Stimulated activated CD4-positive, alpha-beta T cell treated with anti-CD3 and anti-CD28 coated beads, Interleukin-1b, Interleukin-23, amount 100 ng/mL, for 1 hour (primary cell): Measurements from ENCODE around the gene UBA3.
A peak's percentile ranks its signal among the peaks of the same experiment; 100 is the strongest.

ENCODE experiments used
- DNase-seq, 2 donors: peaks; one replicate each; pipeline ENCODE4 v3.0.0-alpha.2; 2020; ENCODE audit warnings: low read depth in 2 of 2

Gene UBA3

DNA sequence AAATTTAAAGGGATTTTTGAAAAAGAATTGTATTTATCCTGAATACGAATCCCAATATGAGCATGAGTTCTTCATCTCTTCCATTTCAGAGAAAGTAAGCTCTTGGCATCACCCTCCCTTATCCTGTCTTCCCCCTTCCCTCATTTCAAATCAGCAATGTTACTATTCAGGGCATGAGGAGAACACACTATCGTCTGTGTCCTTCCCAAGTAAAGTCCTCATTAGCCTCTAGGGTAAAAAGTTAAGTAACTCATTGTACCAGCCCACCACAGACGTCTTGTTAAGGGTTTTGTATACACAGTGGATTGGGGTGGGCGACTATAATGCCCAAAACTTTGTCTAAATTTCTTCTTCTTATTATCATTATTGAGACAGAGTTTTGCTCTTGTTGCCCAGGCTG lies 19.4 kb upstream of the UBA3 start:
- no peak for DNase-seq

DNA sequence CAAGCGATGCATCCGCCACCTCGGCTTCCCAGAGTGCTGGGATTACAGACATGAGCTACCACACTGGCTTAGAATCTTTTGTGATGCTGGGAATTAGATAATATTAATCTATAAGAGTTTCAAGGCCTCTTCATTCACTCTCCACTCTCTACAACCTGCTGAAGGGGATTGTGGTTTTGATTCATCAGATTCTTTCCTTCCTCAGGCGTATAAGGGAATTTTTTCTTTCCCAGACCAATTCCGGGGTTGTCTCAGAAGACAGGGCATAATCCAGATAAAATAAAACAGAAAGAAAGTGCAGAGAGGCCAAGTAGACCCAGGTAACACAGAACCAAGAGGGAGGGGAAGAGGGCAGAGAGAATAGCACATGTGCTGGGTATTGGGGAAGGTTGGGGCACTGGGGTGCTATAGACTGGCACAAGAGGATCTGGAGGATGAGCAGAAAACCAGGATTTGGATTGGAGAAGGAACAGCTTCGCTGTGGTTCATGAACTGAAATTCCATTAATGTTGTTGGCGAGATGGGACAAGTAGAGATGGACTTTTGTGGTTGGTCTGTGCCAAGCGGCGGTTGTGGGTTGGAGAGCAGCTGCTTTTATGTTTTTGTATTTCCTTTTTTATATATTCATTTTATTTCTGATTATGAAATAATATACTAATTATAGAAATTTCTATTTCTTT lies 17.4 kb upstream of the UBA3 start:
- DNase-seq, result no peak

DNA sequence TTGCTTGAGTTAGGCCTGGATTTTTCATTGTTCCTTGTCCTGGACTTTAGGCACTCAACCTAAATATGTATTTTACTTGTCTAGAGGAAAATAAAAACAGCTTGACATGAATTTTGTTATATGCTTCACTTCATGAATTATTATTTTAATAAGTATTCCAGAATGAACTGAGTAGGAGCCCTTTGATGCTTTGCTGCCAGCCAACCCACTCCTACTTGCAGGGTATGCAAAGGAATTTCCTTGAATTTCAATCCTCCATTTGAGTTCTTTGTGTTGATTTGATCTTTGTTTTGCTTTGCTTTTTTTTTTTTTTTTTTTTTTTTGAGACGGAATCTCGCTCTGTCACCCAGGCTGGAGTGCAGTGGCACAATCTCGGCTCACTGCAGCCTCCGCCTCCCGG lies 16.1 kb upstream of the UBA3 start:
- no peak for DNase-seq

DNA sequence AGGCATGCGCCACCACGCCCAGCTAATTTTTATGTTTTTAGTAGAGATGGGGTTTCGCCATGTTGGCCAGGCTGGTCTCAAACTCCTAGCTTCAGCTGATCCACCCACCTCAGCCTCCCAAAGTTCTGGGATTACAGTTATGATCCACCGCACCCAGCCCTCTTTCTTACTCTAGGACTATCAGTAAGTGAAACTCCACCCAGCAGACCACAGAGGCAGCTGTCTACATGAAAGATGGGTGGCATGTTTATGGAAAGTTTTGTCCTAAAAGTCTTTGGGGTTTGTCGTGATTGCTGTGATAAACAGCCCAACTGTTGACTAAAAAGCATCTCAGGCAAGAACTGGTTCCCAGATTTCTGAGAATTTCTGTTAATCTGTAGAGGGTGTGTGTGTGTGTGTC lies 15.5 kb upstream of the UBA3 start:
- no peak for DNase-seq

DNA sequence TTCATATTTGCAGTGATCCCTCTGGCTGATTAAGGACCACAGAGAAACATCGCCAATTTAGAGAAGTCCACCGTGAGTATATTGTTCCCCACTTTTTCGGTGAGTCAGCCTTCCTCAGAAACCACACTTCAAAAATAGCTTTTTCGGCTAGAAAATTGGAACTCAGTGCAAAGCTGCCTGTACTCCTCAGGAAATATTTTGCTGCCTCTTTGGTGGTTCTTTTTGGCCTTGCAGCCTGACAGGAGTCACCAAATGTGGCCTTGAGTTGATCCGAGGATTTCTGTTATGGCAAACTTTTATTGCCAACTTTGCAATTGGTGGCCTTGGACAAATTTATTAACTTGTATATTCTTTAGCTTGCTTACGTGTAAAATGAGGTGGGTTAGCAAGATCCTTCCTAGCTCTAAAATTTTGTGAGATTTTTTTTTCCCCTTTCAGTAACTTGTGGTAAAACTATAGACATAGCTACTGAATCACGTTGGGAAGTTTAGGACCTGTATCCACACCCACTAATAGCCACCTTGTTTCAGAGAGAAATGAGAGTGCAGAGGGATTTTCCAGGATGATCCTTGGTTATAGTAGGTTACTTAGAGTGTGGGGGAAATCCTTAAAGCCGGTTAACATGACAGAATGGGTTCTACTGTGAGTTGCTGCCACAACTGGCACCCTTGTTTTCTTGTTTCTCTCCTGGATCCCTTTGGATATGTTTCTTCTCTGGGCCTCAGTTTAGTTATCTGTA lies 14.5 kb upstream of the UBA3 start:
- no peak for DNase-seq

DNA sequence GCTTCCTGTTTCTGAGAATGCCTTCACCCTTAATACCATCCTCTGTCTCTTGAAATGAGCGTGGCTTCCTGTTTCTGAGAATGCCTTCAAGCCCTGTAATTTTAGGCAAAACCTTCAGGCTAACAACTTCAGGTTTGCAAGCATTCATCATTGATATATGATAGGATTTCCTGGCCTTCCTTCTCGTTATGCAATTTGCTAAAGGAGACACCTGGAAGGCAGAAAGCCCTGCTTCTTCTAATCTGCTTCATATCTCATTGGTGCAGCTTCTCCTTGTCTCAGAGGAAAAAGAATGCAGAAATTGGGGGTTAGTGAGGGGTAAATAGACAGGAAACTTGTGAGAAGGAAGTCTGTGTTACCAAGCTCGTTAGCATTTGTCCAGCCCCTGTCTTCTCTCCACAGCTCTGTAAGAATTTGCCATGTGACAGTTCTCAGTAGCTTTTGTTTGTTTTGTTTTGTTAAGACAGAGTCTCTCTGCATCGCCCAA lies 11.9 kb upstream of the UBA3 start:
- DNase-seq, result no peak

DNA sequence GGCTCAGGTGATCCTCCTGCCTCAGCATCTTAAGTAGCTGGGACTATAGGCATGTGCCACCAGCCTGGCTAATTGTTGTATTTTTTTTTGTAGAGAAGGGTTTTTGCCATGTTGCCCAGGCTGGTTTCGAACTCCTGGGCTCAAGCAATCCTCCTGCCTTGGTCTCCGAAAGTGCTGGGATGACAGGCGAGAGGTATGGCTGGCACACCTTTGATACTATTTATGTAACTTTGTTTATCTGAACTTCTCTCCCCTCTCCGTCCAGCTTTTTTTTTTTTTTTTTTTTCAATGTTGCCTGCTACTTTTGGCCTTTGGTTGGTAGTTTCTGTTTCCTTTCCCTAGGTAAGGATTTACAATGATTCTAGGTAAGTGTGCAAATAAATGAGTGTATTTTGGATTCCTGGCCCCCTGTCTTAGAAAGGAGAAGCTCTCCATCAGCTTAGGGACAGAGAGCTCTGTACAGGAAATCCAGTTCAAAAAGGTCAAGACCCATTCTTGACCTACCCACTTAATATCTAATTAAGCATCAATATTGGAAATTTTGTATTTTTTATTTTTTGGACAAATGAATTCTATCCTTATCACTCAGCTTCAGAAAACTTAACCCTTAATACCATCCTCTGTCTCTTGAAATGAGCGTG lies 11.3 kb upstream of the UBA3 start:
- DNase-seq, result no peak

DNA sequence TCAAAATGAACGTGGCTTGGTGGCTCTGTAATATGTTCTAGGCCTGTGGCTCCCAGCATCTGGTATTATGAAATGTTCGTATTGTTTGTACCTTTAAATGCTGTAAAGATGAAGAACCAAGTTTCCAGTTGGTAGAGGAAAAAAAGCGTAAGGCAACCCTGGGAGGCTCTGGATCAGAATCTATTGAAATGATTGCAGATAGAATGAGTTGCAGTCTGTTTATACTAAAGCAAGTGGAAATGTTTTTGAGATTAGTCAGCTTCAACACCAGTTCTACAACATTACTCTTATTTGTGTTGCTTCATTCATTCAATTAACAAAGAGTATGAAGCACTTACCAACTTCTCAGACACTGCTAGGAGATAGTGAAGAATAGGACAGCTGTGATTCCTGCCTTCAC lies 9.9 kb upstream of the UBA3 start:
- no peak for DNase-seq

DNA sequence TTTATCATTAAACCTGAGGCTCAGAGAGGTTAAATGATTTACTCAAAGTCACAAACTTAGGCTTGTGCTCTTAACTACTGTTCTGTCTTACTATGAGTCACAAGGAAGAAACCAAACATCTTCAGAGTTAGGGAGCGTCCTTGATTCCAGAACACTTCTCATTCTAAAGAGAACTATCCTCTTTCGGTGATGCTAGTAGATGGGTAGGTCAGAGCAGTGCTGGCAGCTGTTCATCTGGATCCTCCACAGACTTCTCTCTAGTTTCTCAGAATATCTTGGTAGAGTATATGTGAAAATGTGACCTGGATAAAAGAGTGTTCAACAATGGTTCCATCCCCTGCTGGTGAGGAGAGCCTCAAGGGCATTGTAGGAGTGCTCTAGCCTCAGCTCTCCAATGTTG lies 7.9 kb upstream of the UBA3 start:
- no peak for DNase-seq

DNA sequence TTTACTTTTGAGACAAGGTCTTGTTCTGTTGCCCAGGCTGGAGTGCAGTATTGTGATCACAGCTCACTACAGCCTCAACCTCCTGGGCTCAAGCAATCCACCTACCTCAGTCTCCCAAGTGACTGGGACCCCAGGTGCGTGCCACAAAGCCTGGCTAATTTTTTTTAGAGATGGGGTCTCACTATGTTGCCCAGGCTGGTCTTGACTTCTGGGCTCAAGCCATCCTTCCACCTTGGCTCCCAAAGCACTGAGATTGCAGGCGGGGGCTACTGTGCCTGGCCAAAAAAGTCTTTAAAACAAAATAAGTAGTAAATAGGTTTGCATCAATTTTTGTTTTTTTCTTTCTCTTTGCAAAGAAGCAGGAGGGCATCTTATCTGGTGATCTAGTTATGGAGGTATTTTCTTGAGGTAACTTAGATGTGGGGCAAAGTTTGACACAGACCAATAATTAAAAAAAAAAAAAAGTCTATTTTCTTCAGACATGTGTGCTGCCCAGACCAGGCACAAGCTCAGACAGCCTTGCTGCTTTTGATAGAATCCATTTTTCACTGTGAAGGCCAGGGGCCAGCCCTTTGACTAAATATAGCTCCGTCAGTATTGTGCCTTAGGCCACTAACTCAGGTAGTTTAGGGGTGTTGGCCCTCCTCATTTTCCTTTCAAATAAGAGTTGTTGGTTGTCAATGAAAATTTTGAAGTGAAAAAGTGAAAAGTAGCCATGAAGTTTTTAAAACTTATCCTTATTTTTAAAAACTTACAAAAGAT lies 7.0 kb upstream of the UBA3 start:
- DNase-seq, result no peak

DNA sequence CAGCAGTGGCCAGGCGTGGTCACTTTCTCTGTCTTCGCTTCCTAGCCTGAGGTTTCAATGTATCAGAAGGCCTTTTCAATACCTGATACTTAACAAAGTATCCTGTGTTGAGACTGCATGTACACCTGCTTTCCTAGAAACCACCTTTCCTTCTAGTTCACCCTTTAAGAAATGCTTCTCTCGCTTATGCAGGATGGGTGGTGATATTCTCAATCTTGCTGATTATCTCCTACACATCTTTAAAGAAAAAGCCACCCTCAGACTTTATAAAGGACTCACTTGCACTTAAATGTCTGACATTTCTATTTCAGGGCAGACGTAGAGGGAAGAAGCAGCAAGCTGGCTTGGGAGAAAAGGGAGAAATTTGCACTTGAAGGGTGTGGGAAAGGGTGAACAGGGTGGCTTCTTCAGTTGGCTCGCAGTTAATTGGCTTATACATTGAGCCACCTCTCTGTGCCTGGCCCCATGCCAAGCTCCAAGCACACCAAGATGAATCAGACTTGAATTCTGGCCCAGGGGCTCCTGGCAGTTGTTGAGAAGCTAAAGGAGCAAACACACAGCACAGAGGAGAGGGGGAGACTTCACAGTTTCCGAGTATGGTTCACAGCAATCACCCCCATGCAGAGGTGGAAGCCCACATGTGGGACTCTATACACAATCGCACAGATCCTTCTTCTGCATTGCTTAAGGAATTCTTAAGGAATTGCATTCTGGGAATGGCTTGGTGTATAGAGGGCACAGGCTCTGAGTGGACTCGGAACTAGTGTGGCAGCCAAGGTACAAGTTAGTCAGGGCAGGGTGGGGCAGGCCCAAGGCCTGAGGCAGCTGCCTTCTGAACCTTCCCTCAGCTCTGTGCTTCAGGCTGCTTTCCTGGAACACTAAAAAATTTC lies 5.9 kb upstream of the UBA3 start:
- DNase-seq, result peak; percentile 38 to 54

DNA sequence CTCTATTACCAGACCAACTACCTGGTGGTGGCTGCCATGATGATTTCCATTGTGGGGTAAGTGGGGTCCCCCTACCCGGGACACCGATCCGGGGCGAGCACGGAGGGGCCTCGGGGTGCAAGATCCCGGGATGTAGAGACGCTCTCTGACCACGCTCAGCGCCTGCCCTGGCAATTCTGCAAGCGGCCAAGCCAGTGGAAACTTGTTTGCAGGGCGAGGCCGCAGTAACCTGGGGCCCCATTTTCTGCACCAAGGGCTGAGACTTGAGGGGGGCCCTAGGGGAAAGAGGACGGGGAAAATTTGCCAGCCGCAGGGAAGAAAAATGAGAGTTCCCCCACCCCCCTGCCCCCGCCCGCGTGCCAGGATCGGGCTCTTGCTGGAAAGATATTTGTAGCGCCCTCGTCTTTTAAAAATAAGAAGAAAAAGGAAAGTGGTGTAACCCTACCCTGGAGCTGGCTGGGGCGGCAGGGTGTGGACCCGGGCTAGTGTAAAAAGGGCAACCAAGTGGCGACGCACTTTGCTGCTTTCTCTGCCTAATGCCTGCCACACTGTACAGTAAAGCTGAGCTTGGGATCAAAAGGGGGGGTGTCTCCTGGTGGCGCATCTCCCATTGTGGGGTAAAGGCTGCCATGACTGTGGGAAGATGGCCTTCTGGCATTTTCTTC lies 5.1 kb upstream of the UBA3 start:
- no peak for DNase-seq

DNA sequence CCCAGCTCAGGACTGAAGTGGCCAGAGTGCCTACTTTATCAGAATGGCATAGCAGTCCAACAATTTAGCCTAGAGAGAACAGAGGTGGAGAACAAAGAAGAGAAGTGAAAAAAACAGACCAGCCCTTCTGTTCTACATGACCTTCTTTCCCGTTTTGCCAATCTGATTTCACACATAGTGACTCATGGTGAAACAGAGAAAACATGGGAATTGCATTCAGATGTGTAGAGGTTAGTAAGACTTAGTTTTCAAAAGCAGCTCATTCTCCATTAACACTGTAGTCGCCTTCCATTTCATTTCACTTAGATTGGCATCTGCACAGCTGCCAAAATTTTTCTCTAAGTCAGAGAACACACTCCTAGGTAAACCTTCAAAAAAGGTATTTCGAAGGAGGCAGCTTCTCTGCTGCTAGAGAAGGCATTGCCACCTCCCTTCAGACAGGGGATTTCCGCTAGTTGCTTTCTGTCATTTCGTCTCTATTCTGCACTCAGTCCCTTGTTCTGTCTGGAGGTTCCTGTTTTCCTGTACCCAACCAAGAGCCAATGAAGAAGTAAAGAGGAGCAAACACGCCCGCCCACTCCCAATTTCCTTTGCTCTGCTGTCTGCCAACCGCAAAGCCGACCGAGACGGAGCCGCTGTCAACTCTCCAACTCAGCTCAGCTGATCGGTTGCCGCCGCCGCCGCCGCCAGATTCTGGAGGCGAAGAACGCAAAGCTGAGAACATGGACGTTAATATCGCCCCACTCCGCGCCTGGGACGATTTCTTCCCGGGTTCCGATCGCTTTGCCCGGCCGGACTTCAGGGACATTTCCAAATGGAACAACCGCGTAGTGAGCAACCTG lies 4.4 kb upstream of the UBA3 start, which contains the start of gene ARL6IP5:
ARL6IP5 (plus strand) TSS at position 612 of the 842 bp plus-strand sequence; CDS start at position 723, 111 bp downstream.
- DNase-seq, result peak; percentile 63 to 68

DNA sequence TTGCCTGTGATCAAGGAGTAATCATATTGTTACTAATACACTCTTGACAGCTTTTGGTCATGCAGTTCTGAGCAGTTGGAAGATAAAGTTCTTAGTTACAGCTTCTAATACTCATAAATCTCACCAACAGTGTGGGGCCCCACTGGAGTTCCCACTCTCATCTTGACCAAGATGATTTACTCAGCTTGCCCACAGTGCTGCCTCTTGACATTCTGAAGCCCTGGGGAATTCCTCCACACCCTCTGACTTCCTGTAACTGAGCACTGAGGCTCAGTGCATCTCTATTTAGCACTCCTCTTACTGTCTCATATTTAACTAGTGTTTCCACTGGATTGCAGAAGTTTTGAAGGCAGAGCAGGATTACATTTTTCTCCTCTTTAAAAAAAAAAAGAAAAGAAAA lies 2.6 kb upstream of the UBA3 start:
- DNase-seq, result peak in 1 of 2 donors; percentile 37

DNA sequence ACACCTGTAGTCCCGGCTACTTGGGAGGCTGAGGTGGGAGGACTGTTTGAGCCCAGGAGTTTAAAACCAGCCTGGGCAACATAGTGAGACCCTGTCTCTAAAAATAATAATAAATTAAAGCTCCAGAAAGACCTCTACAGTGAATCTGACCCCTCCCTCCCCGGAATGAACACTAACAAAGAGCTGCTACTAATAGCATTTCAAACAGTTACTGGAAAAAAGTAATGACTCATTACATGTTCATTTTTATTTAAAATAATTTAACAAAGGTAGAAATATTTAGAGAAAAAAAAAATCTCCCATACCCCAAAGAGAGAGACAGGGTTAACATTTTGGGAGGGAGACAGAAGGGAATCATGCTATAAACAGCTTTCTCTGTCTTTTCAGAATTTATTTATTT lies 2.2 kb upstream of the UBA3 start:
- no peak for DNase-seq

DNA sequence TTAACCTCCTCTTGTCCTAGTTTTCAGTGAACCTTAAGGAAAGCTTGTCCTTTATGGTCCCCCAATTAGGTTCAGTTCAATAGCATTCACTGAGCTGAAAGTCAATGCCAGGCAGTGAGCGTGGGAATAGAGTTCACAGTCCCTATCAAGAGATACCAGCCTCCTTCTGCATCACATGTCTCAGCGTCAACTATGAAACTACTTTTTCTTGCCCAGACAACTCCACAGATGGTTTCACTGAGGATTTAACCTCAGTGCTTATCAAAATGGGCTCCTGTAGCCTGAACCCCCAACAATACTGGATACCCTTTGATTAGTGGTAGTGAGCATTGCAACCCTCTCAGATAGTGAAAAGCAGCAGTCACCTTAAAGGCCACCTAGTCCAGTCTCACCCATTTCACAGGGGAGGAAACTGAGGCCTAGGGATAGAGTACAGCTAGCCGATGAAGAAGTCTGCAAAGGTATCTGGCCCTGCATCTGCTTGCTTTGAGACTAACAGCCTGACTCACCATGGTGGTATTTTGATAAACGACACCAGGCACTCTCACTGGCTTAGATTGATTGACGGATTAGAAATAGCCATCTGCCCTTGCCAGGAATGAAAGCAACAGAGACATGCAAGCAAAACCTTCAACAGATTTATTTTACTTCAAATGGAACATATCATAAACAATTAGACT lies 1.6 kb upstream of the UBA3 start:
- DNase-seq, result no peak

DNA sequence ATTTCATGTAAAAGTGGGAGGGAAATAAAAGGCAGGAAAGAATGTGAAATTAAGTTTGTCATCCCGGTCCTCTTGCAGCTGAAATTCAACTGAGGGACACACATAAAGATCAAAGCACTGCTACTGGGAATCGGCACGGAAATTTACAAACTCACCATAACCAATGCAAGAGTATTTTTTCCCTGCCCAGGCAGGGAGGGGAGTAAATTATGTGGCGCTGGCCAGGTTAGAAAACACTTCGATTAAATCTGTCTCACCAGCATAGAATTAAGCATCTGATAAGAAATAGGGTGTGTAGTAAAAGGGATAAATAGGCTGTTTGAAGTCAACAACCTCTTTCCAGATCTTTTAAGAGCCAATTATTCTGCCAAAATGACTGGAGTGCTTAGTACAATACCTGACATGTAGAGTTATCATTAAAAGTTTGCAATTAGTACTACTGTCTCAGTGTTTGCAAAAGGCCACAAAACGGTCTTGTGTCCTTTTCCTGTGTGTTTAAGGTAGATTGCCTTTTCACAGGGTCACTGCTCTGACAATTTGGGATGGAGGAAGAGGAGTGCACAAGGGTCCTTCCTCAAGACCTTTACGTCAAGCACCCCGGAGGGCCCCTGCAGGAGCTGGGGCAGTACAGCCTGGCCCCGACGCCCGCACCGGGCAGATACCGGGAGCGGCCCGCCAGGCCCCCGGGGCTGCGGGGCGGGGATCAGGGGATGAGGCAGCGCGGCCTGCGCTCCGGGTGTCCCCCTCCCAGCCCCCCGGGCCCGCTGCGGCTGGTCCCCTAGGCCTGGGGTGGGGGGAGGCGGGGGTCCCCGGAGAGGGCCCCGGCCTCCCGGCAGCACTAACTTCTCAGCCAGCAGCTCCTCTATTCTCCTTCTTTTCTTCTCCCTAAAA lies 651 bp downstream of the UBA3 start:
- no peak for DNase-seq

DNA sequence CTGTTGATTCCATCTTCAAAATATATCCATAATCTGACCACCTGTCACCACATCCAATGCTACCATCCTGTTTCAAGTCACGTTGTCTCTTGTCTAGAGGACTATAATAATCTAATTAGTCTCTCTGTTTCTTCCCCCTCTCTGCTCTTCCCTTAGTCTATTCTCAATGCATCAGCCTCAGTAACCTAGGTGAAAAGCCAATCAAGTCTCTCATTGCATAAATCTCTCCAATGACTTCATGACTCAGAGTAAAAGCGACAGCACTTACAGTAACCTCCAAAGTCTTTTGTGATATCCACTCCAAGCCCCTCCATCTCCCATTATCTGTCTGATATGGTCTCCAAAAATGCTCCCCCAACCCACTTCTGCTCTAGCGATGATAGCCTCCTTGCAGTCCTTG lies 7.2 kb downstream of the UBA3 start:
- DNase-seq, result no peak
